ENCODE results near the gene PRKCD. TPM values are rescaled to one million over a fixed set of nuclear protein-coding genes. Genes with fewer than 3 reads are reported as not detected.

The PRKCD gene
- total and polyA plus RNA-seq, 2 of the 4 experiments (the other 2 are of a cell fraction): 4.3 to 19.0 TPM

- Histone ChIP-seq H3K14ac (replicated peaks; ENCODE audit: low read depth, low read length) (no peak overlapping the region), H4K20me1 (ENCODE audit: insufficient read depth, low read length) (peaks cover 10% of the 10 kb centered on the region; the same call in 1 of the 2 replicates), H3K4me1 (ENCODE audit: control insufficient read depth, insufficient read depth, low read length) (peaks cover 13% of the 10 kb centered on the region), H3K9me3 (ENCODE audit: control insufficient read depth, insufficient read depth, low read length) (no peaks in the 10 kb centered on the region), H3K9me1 (ENCODE audit: insufficient read depth, low read length) (peaks cover 22% of the 10 kb centered on the region), H2BK15ac (ENCODE audit: low read depth, low read length) (no peak overlapping the region), H2AFZ (replicated peaks; ENCODE audit: low read length, poor library complexity) (peak overlapping the region; percentile 97), H3K27ac (ENCODE audit: insufficient read depth, low read length) (no peak overlapping the region), H3K36me3 (ENCODE audit: control insufficient read depth, insufficient read depth, low read length) (0 out of 2 replicates have a peak, but pooled peaks cover 2% of the 10 kb centered on the region), H4K8ac (ENCODE audit: low read depth in 2 of 2, low read length in 2 of 2) (peak overlapping the region; percentile 52 to 90; a peak in 1 of 4 replicates), H2BK120ac (ENCODE audit: low read depth, low read length) (no peak overlapping the region), H3K9ac (ENCODE audit: low read depth, low read length) (no peak overlapping the region), H3K27me3 (ENCODE audit: control insufficient read depth, insufficient read depth, low read length) (no peaks in the 10 kb centered on the region), H2AK5ac (ENCODE audit: low read depth, low read length) (peak overlapping the region; percentile 10; the same call in 1 of the 2 replicates), H3K18ac (ENCODE audit: low read depth, low read length) (no peak overlapping the region), H3K4ac (ENCODE audit: low read depth, low read length) (peak overlapping the region; percentile 40; the same call in 1 of the 2 replicates), H2BK20ac (ENCODE audit: low read depth, low read length) (no peak overlapping the region), H2AK9ac (replicated peaks; ENCODE audit: low read depth, low read length, poor library complexity) (peak overlapping the region; percentile 97), H3K23ac (ENCODE audit: low read depth, low read length) (no peak overlapping the region), H3K79me1 (ENCODE audit: low read depth in 1 of 2, low read length in 2 of 2) (peaks cover 19 to 74% of the 10 kb centered on the region in 2 experiments), H4K5ac (ENCODE audit: low read depth, low read length) (no peak overlapping the region), H4K91ac (ENCODE audit: insufficient read depth, low read depth, low read length) (no peak overlapping the region), H3K56ac (ENCODE audit: extremely low read depth, insufficient read depth, low read length) (no peak overlapping the region), H3K4me3 (ENCODE audit: insufficient read depth, low read depth, low read length) (no peak overlapping the region), H3K4me2 (ENCODE audit: low read depth, low read length) (no peak overlapping the region), H2BK5ac (ENCODE audit: low read depth, low read length, poor library complexity, severe bottlenecking) (no peak overlapping the region)
- ChIA-PET POLR2A (ENCODE audit: unreplicated experiment) (no interaction called here), CTCF (interaction anchor here (0.6 kb wide), 1 partner anchor 504 kb away, joined by 3 read pairs; no protein-coding TSS in a partner anchor)
- DNase-seq (no peak), ATAC-seq (ENCODE audit: low read depth) (no peak; the same call in 1 of the 2 replicates)
- 83% methylated on average over 3 of the region's 7 CpGs; no CpG with 5 or more reads in 1 of the 2 experiments for WGBS, 2 experiments (ENCODE audit: extremely low coverage in 2 of 2, insufficient read length in 1 of 2)
- no peak for TF ChIP-seq FOS (IDR thresholded peaks at IDR 0.05; ENCODE audit: low read depth, low read length)
- TF ChIP-seq MAZ (IDR thresholded peaks at IDR 0.05; ENCODE audit: borderline replicate concordance, low read depth, low read length): no peak
- TF ChIP-seq CHD1 (IDR thresholded peaks at IDR 0.05; ENCODE audit: low read depth, low read length): no peak
- no peak for TF ChIP-seq RAD21 (IDR thresholded peaks at IDR 0.05; ENCODE audit: low read length)
- TF ChIP-seq NFE2L2 (IDR thresholded peaks at IDR 0.05; ENCODE audit: low read depth, low read length): no peak
- no peak for TF ChIP-seq RCOR1 (IDR thresholded peaks at IDR 0.05; ENCODE audit: insufficient replicate concordance, low read length)
- no peak for TF ChIP-seq MXI1 (IDR thresholded peaks at IDR 0.05; ENCODE audit: borderline replicate concordance, low read depth, low read length)
- TF ChIP-seq SMC3 (IDR thresholded peaks at IDR 0.05; ENCODE audit: low read depth, low read length): no peak
- in situ Hi-C loops (cut with MboI; ENCODE audit: low sequenced_read_pairs) (no loop called here), intact Hi-C loops (cut with micrococcal nuclease) (no loop called here), dilution Hi-C loops (cut with HindIII; ENCODE audit: low sequenced_read_pairs, unreplicated experiment) (no loop called here)
- no TSS peak for BruUV-seq (replicated peaks)
Observed at GRCh38 chr3:53167418-53168174, 6.6 kb downstream of the PRKCD start.

Data from IMR-90 (cell line).